Hepatocyte (in vitro differentiated cells): Measurements from ENCODE around the gene MYBPC3. TPM values are rescaled to one million over a fixed set of nuclear protein-coding genes. Genes with fewer than 3 reads are reported as not detected.

Experiments used
- DNase-seq: peaks from one replicate; pipeline ENCODE4 v3.0.0-alpha.2; 2016; ENCODE audit warnings: low spot score
- H2AFZ ChIP-seq: fragments of 200-600 bp; sonication (generic); 2 replicates; pipeline ENCODE4 v1.6.0; 2016; ENCODE audit warnings: antibody characterized with exemption, mild to moderate bottlenecking
- H3K27ac ChIP-seq: fragments of 200-600 bp; sonication (generic); 2 replicates; pipeline ENCODE4 v1.5.1; 2016; ENCODE audit warnings: mild to moderate bottlenecking
- H3K27me3 ChIP-seq: fragments of 200-600 bp; sonication (generic); 2 replicates; pipeline ENCODE4 v1.6.1; 2016
- H3K36me3 ChIP-seq: fragments of 200-600 bp; sonication (generic); replicated peaks from 2 replicates; pipeline ENCODE4 v1.5.1; 2016; ENCODE audit warnings: low read depth; ENCODE audit not compliant: insufficient read depth
- H3K4me1 ChIP-seq: fragments of 200-600 bp; sonication (generic); 2 replicates; pipeline ENCODE4 v1.5.1; 2016; ENCODE audit warnings: mild to moderate bottlenecking, moderate library complexity; ENCODE audit not compliant: insufficient read depth
- H3K4me2 ChIP-seq: fragments of 200-600 bp; sonication (generic); 2 replicates; pipeline ENCODE4 v1.6.0; 2016
- H3K4me3 ChIP-seq: fragments of 200-600 bp; sonication (generic); 2 replicates; pipeline ENCODE4 v1.5.1; 2016; ENCODE audit warnings: mild to moderate bottlenecking
- H3K79me2 ChIP-seq: fragments of 200-600 bp; sonication (generic); 2 replicates; pipeline ENCODE4 v1.6.0; 2017; ENCODE audit warnings: mild to moderate bottlenecking
- H3K9me2 ChIP-seq: fragments of 200-600 bp; sonication (generic); replicated peaks from 2 replicates; pipeline ENCODE4 v1.6.0; 2017; ENCODE audit warnings: mild to moderate bottlenecking; ENCODE audit not compliant: insufficient read depth
- H3K9me3 ChIP-seq: fragments of 200-600 bp; sonication (generic); 2 replicates; pipeline ENCODE4 v1.5.1; 2016; ENCODE audit warnings: low read depth, mild to moderate bottlenecking
- H4K20me1 ChIP-seq: fragments of 200-600 bp; sonication (generic); 2 replicates; pipeline ENCODE4 v1.6.0; 2016; ENCODE audit warnings: mild to moderate bottlenecking; ENCODE audit not compliant: insufficient read depth, poor library complexity, severe bottlenecking
- CTCF ChIP-seq: fragments of 200-600 bp; sonication (generic); IDR thresholded peaks from 2 replicates; pipeline ENCODE4 v1.5.1; 2016; ENCODE audit warnings: antibody characterized with exemption, mild to moderate bottlenecking; ENCODE audit not compliant: poor library complexity
- EZH2 ChIP-seq: fragments of 200-600 bp; sonication (generic); IDR thresholded peaks from 2 replicates; pipeline ENCODE4 v1.6.1; 2016; ENCODE audit warnings: antibody characterized with exemption, mild to moderate bottlenecking, borderline replicate concordance
- EZH2phosphoT487 ChIP-seq: fragments of 200-600 bp; sonication (generic); IDR thresholded peaks from one replicate; pipeline ENCODE4 v1.6.1; 2018; ENCODE audit warnings: antibody characterized with exemption, mild to moderate bottlenecking, low read depth, moderate library complexity; ENCODE audit not compliant: unreplicated experiment, severe bottlenecking
- WGBS: methylation state at CpG from one replicate; pipeline ENCODE4 v1.1.6; 2016; ENCODE audit warnings: low lambda C conversion rate; ENCODE audit errors: missing lambda C conversion rate; 5-methylcytosine and 5-hydroxymethylcytosine counted together
- microRNA-seq: library from miRNA; unstranded; fragments of <30 nt; microRNA quantifications from one replicate; pipeline ENCODE4, GENCODE V29; 2017
- polyA plus RNA-seq: library from polyadenylated mRNA; unstranded; fragments of >200 nt; fragmentation: Nextera tagmentation; extraction: Ambion mirVana; gene quantifications from 2 replicates; pipeline ENCODE4 v1.2.1, GENCODE V29; 2016
- small RNA-seq: library from RNA; depleted of rRNA; stranded (forward); fragments of <200 nt; gene quantifications from one replicate; pipeline ENCODE3, GENCODE V24; 2014
- total RNA-seq: library from RNA; depleted of rRNA; stranded (reverse); fragments of >200 nt; gene quantifications from 2 replicates; pipeline ENCODE4 v1.2.3, GENCODE V29; 2014

MYBPC3 gene
- total and polyA plus RNA-seq, 2 experiments from 2014 or later: 0.51 to 1.4 TPM

GRCh38 chr11:47284151-47284550, 68.4 kb downstream of the MYBPC3 start:
- Histone ChIP-seq H3K4me1 (no peaks in the 10 kb centered on the region), H3K36me3 (no peaks in the 10 kb centered on the region)

GRCh38 chr11:47282462-47282861, 70.0 kb downstream of the MYBPC3 start:
- H3K27ac ChIP-seq: no peak overlapping the region
- no peaks in the 10 kb centered on the region for H3K9me2 ChIP-seq
- no peaks in the 10 kb centered on the region for H3K9me3 ChIP-seq
- H3K36me3 ChIP-seq: no peaks in the 10 kb centered on the region
- no peak for DNase-seq
- H3K4me3 ChIP-seq: no peak overlapping the region
- H3K4me2 ChIP-seq: no peak overlapping the region
- 86% methylated on average over 7 of the region's 7 CpGs for WGBS
- H3K4me1 ChIP-seq: no peaks in the 10 kb centered on the region
- H3K79me2 ChIP-seq: no peaks in the 10 kb centered on the region
- no peaks in the 10 kb centered on the region for H3K27me3 ChIP-seq
- no peak overlapping the region for H2AFZ ChIP-seq
- TF ChIP-seq CTCF (no peak), EZH2 (no peak), EZH2phosphoT487 (no peak)
- no peaks in the 10 kb centered on the region for H4K20me1 ChIP-seq

More at GRCh38 chr11:47284151-47284550, 68.4 kb downstream of the MYBPC3 start:
- Histone ChIP-seq H3K4me2 (no peak overlapping the region), H3K27me3 (no peaks in the 10 kb centered on the region), H3K79me2 (no peaks in the 10 kb centered on the region), H3K9me2 (no peaks in the 10 kb centered on the region), H3K27ac (no peak overlapping the region), H3K9me3 (no peaks in the 10 kb centered on the region), H3K4me3 (no peak overlapping the region), H2AFZ (no peak overlapping the region), H4K20me1 (no peaks in the 10 kb centered on the region)
- TF ChIP-seq EZH2phosphoT487 (no peak), CTCF (no peak), EZH2 (no peak)
- WGBS: 100% methylated on average over 4 of the region's 4 CpGs
- no peak for DNase-seq

Small RNA genes within 50 kb of the gene (microRNA-seq; reads per million reads assigned to microRNA genes)
- gene MIR4487: not detected

Small RNA genes within 50 kb of the gene (small RNA-seq; reads per million reads assigned to genes)
- gene MIR4487: not detected

Other genes with a start within 250 kb of the MYBPC3 start
- 135 and 146 TPM in 2 replicates for gene ARFGAP2, start 175.8 kb downstream of the MYBPC3 start, total RNA-seq
- gene ARFGAP2, start 175.8 kb downstream of the MYBPC3 start, polyA plus RNA-seq: 64.3 and 76.9 TPM in 2 replicates
- 35.2 and 53.7 TPM in 2 replicates for gene PACSIN3, start 166.3 kb downstream of the MYBPC3 start, total RNA-seq
- gene PACSIN3, start 166.3 kb downstream of the MYBPC3 start, polyA plus RNA-seq: 68.1 and 70.7 TPM in 2 replicates
- 17.2 and 17.7 TPM in 2 replicates for gene DDB2, start 137.7 kb downstream of the MYBPC3 start, total RNA-seq
- gene DDB2, start 137.7 kb downstream of the MYBPC3 start, polyA plus RNA-seq: 25.7 and 28.2 TPM in 2 replicates
- 31.5 and 40.3 TPM in 2 replicates for gene ACP2, start 103.9 kb downstream of the MYBPC3 start, total RNA-seq
- 26.5 and 29.6 TPM in 2 replicates for gene ACP2, start 103.9 kb downstream of the MYBPC3 start, polyA plus RNA-seq
- 40.8 and 49.5 TPM in 2 replicates for gene NR1H3, start 94.7 kb downstream of the MYBPC3 start, total RNA-seq
- 41.5 and 43.1 TPM in 2 replicates for gene NR1H3, start 94.7 kb downstream of the MYBPC3 start, polyA plus RNA-seq
- gene MADD, start 82.6 kb downstream of the MYBPC3 start, total RNA-seq: 19.1 and 28.0 TPM in 2 replicates
- gene MADD, start 82.6 kb downstream of the MYBPC3 start, polyA plus RNA-seq: 17.6 and 19.6 TPM in 2 replicates
- 0.13 and 1.1 TPM in 2 replicates for gene SPI1, start 25.8 kb upstream of the MYBPC3 start, total RNA-seq
- 2.0 and 3.3 TPM in 2 replicates for gene SPI1, start 25.8 kb upstream of the MYBPC3 start, polyA plus RNA-seq
- gene SLC39A13, start 55.9 kb upstream of the MYBPC3 start, total RNA-seq: 60.8 and 72.3 TPM in 2 replicates
- 118 and 119 TPM in 2 replicates for gene SLC39A13, start 55.9 kb upstream of the MYBPC3 start, polyA plus RNA-seq
- 95.8 and 103 TPM in 2 replicates for gene PSMC3, start 73.7 kb upstream of the MYBPC3 start, total RNA-seq
- gene PSMC3, start 73.7 kb upstream of the MYBPC3 start, polyA plus RNA-seq: 142 and 159 TPM in 2 replicates
- 0.44 TPM in 1 of 2 replicates, not detected in the other for gene RAPSN, start 96.4 kb upstream of the MYBPC3 start, total RNA-seq
- gene RAPSN, start 96.4 kb upstream of the MYBPC3 start, polyA plus RNA-seq: 0.34 and 0.46 TPM in 2 replicates
- 82.7 and 84.6 TPM in 2 replicates for gene CELF1, start 200.4 kb upstream of the MYBPC3 start, total RNA-seq
- 59.1 and 70.3 TPM in 2 replicates for gene CELF1, start 200.4 kb upstream of the MYBPC3 start, polyA plus RNA-seq
- gene PTPMT1, start 212.9 kb upstream of the MYBPC3 start, total RNA-seq: 112 and 120 TPM in 2 replicates
- 100 and 108 TPM in 2 replicates for gene PTPMT1, start 212.9 kb upstream of the MYBPC3 start, polyA plus RNA-seq
- gene KBTBD4, start 226.3 kb upstream of the MYBPC3 start, total RNA-seq: 18.0 and 18.2 TPM in 2 replicates
- gene KBTBD4, start 226.3 kb upstream of the MYBPC3 start, polyA plus RNA-seq: 13.1 and 14.6 TPM in 2 replicates
- gene NDUFS3, start 226.4 kb upstream of the MYBPC3 start, total RNA-seq: 65.8 and 92.6 TPM in 2 replicates
- gene NDUFS3, start 226.4 kb upstream of the MYBPC3 start, polyA plus RNA-seq: 107 and 125 TPM in 2 replicates
- gene FAM180B, start 234.0 kb upstream of the MYBPC3 start, total RNA-seq: 0.50 TPM in 1 of 2 replicates, not detected in the other
- gene FAM180B, start 234.0 kb upstream of the MYBPC3 start, polyA plus RNA-seq: not detected in 2 replicates
- gene C1QTNF4, start 241.7 kb upstream of the MYBPC3 start, total RNA-seq: 0.32 and 0.73 TPM in 2 replicates
- gene C1QTNF4, start 241.7 kb upstream of the MYBPC3 start, polyA plus RNA-seq: 0.50 and 1.0 TPM in 2 replicates